Stimulated activated CD8-positive, alpha-beta memory T cell treated with anti-CD3 and anti-CD28 coated beads, Interleukin-4, amount 100 ng/mL, for 4 hours (primary cell): ENCODE measurements around the gene PROSER2.

Source experiments
- DNase-seq, 2 donors: peaks; one replicate each; pipeline ENCODE4 v3.0.0-alpha.2; 2020; ENCODE audit warnings: low read depth in 2 of 2, low spot score in 1 of 2

The PROSER2 gene

GRCh38 chr10:11906714-11907113 lies 83.6 kb downstream of the PROSER2 start:
- no peak for DNase-seq

- no peak for DNase-seq
These were observed 84.8 kb downstream of the PROSER2 start for GRCh38 chr10:11907914-11908313.

- no peak for DNase-seq
These were observed 85.4 kb downstream of the PROSER2 start for GRCh38 chr10:11908536-11908935.

- DNase-seq: no peak
These were observed 85.8 kb downstream of the PROSER2 start for GRCh38 chr10:11908991-11909390.

- DNase-seq: no peak
These were observed 86.5 kb downstream of the PROSER2 start for GRCh38 chr10:11909618-11910017.

- DNase-seq: no peak
These were observed 86.9 kb downstream of the PROSER2 start for GRCh38 chr10:11910102-11910501.

GRCh38 chr10:11913079-11913641 lies 90.0 kb downstream of the PROSER2 start:
- DNase-seq: no peak

- DNase-seq: no peak
These were observed 95.2 kb downstream of the PROSER2 start for GRCh38 chr10:11918384-11918783.

GRCh38 chr10:11919271-11919670 lies 96.1 kb downstream of the PROSER2 start:
- no peak for DNase-seq
